WI38 (cell line): ENCODE measurements around the gene CAPN5.

Experiments used
- H3K4me3 ChIP-seq: 2 replicates; pipeline ENCODE4 v1.5.1; 2011; ENCODE audit warnings: low read depth, mild to moderate bottlenecking, control low read depth, low read length
- CTCF ChIP-seq: IDR thresholded peaks from 2 replicates; pipeline ENCODE4 v1.5.1; 2012; ENCODE audit warnings: low read depth, mild to moderate bottlenecking, control low read depth, low read length

The CAPN5 gene

GRCh38 chr11:77051511-77051910 lies 15.3 kb upstream of the CAPN5 start:
- no peak overlapping the region for H3K4me3 ChIP-seq
- TF ChIP-seq CTCF: no peak

GRCh38 chr11:77052518-77052917 lies 14.3 kb upstream of the CAPN5 start:
- TF ChIP-seq CTCF: no peak
- no peak overlapping the region for H3K4me3 ChIP-seq

- H3K4me3 ChIP-seq: no peak overlapping the region
- no peak for TF ChIP-seq CTCF
These were observed 13.4 kb upstream of the CAPN5 start for GRCh38 chr11:77053217-77054015.

- no peak overlapping the region for H3K4me3 ChIP-seq
- no peak for TF ChIP-seq CTCF
These were observed 12.7 kb upstream of the CAPN5 start for GRCh38 chr11:77054084-77054483.

- no peak overlapping the region for H3K4me3 ChIP-seq
- TF ChIP-seq CTCF: no peak
These were observed 11.6 kb upstream of the CAPN5 start for GRCh38 chr11:77055101-77055561.

GRCh38 chr11:77055913-77056312 lies 10.9 kb upstream of the CAPN5 start:
- TF ChIP-seq CTCF: no peak
- H3K4me3 ChIP-seq: no peak overlapping the region

GRCh38 chr11:77056814-77057402 lies 9.9 kb upstream of the CAPN5 start:
- H3K4me3 ChIP-seq: no peak overlapping the region
- TF ChIP-seq CTCF: no peak
